ENCODE data around the gene BUB1.
"Not testable (repeated sequence)": the region's sequence is repeated elsewhere in the genome, so short reads cannot be mapped to it uniquely, and the experiment has no call there.

The BUB1 gene

GRCh38 chr2:110642360-110642759 is 35.5 kb downstream of the BUB1 start:
- no peak for TF ChIP-seq YY1 (IDR thresholded peaks at IDR 0.05; ENCODE audit: insufficient read depth, insufficient read length)
- TF ChIP-seq SUZ12 (IDR thresholded peaks at IDR 0.05; ENCODE audit: extremely low read depth, insufficient read depth, insufficient read length), result no peak
- TF ChIP-seq ZNF274 (IDR thresholded peaks at IDR 0.05; ENCODE audit: low read depth, low read length), result no peak
- H3K27me3 ChIP-seq (ENCODE audit: insufficient read depth, insufficient read length), result no peaks in the 10 kb centered on the region
- H3K36me3 ChIP-seq (ENCODE audit: insufficient read depth, insufficient read length, low read length), result peaks cover 82% of the 10 kb centered on the region
- no peak overlapping the region for H3K9ac ChIP-seq (ENCODE audit: insufficient read length, low read depth)
- no peak overlapping the region for H3K4me3 ChIP-seq (ENCODE audit: insufficient read length, low read depth)
- no peak for DNase-seq (ENCODE audit: low read depth, low spot score)
- no peaks in the 10 kb centered on the region for H3K4me1 ChIP-seq (ENCODE audit: insufficient read depth, insufficient read length)
- no peaks in the 10 kb centered on the region for H3K9me3 ChIP-seq (ENCODE audit: insufficient read depth, low read length)

GRCh38 chr2:110639972-110640371 is 37.9 kb downstream of the BUB1 start:
- H3K4me1 ChIP-seq (ENCODE audit: insufficient read depth, insufficient read length), result no peaks in the 10 kb centered on the region
- peaks cover 4% of the 10 kb centered on the region; the same call in 1 of the 2 replicates for H3K9me3 ChIP-seq (ENCODE audit: insufficient read depth, low read length)
- peaks cover 81% of the 10 kb centered on the region for H3K36me3 ChIP-seq (ENCODE audit: insufficient read depth, insufficient read length, low read length)
- no peak overlapping the region for H3K4me3 ChIP-seq (ENCODE audit: insufficient read length, low read depth)
- no peak overlapping the region for H3K9ac ChIP-seq (ENCODE audit: insufficient read length, low read depth)
- TF ChIP-seq SUZ12 (IDR thresholded peaks at IDR 0.05; ENCODE audit: extremely low read depth, insufficient read depth, insufficient read length), result no peak
- TF ChIP-seq YY1 (IDR thresholded peaks at IDR 0.05; ENCODE audit: insufficient read depth, insufficient read length), result no peak
- TF ChIP-seq ZNF274 (IDR thresholded peaks at IDR 0.05; ENCODE audit: low read depth, low read length), result no peak
- H3K27me3 ChIP-seq (ENCODE audit: insufficient read depth, insufficient read length), result no peaks in the 10 kb centered on the region
- no peak for DNase-seq (ENCODE audit: low read depth, low spot score)

- no peak for TF ChIP-seq ZNF274 (IDR thresholded peaks at IDR 0.05; ENCODE audit: low read depth, low read length)
- no peak for TF ChIP-seq YY1 (IDR thresholded peaks at IDR 0.05; ENCODE audit: insufficient read depth, insufficient read length)
- no peak for TF ChIP-seq SUZ12 (IDR thresholded peaks at IDR 0.05; ENCODE audit: extremely low read depth, insufficient read depth, insufficient read length)
- Histone ChIP-seq H3K36me3 (ENCODE audit: insufficient read depth, insufficient read length, low read length) (peaks cover 85% of the 10 kb centered on the region), H3K27me3 (ENCODE audit: insufficient read depth, insufficient read length) (no peaks in the 10 kb centered on the region), H3K9me3 (ENCODE audit: insufficient read depth, low read length) (peaks cover 5% of the 10 kb centered on the region; the same call in 1 of the 2 replicates), H3K4me1 (ENCODE audit: insufficient read depth, insufficient read length) (no peaks in the 10 kb centered on the region), H3K9ac (ENCODE audit: insufficient read length, low read depth) (no peak overlapping the region), H3K4me3 (ENCODE audit: insufficient read length, low read depth) (no peak overlapping the region)
- no peak for DNase-seq (ENCODE audit: low read depth, low spot score)
Observed at GRCh38 chr2:110638952-110639695, 38.7 kb downstream of the BUB1 start.

- Histone ChIP-seq H3K9me3 (ENCODE audit: insufficient read depth, low read length) (peaks cover 5% of the 10 kb centered on the region; the same call in 1 of the 2 replicates), H3K4me3 (ENCODE audit: insufficient read length, low read depth) (no peak overlapping the region), H3K9ac (ENCODE audit: insufficient read length, low read depth) (no peak overlapping the region), H3K36me3 (ENCODE audit: insufficient read depth, insufficient read length, low read length) (peaks cover 76% of the 10 kb centered on the region), H3K27me3 (ENCODE audit: insufficient read depth, insufficient read length) (no peaks in the 10 kb centered on the region), H3K4me1 (ENCODE audit: insufficient read depth, insufficient read length) (no peaks in the 10 kb centered on the region)
- no peak for DNase-seq (ENCODE audit: low read depth, low spot score)
- TF ChIP-seq ZNF274 (IDR thresholded peaks at IDR 0.05; ENCODE audit: low read depth, low read length), result no peak
Observed at GRCh38 chr2:110638004-110638403, 39.9 kb downstream of the BUB1 start.

- no peaks in the 10 kb centered on the region for H3K27me3 ChIP-seq (ENCODE audit: insufficient read depth, insufficient read length)
- H3K9me3 ChIP-seq (ENCODE audit: insufficient read depth, low read length), result peaks cover 5% of the 10 kb centered on the region; the same call in 1 of the 2 replicates
- peak; percentile 2 for DNase-seq (ENCODE audit: low read depth, low spot score)
- no peaks in the 10 kb centered on the region for H3K4me1 ChIP-seq (ENCODE audit: insufficient read depth, insufficient read length)
- TF ChIP-seq ZNF274 (IDR thresholded peaks at IDR 0.05; ENCODE audit: low read depth, low read length) (no peak), SUZ12 (IDR thresholded peaks at IDR 0.05; ENCODE audit: extremely low read depth, insufficient read depth, insufficient read length) (no peak), YY1 (IDR thresholded peaks at IDR 0.05; ENCODE audit: insufficient read depth, insufficient read length) (no peak)
- peaks cover 67% of the 10 kb centered on the region for H3K36me3 ChIP-seq (ENCODE audit: insufficient read depth, insufficient read length, low read length)
- no peak overlapping the region for H3K9ac ChIP-seq (ENCODE audit: insufficient read length, low read depth)
- no peak overlapping the region for H3K4me3 ChIP-seq (ENCODE audit: insufficient read length, low read depth)
Observed at GRCh38 chr2:110637093-110637492, 40.8 kb downstream of the BUB1 start.

GRCh38 chr2:110635949-110636628 is 41.8 kb downstream of the BUB1 start:
- H3K9me3 ChIP-seq (ENCODE audit: insufficient read depth, low read length); H3K4me1 ChIP-seq (ENCODE audit: insufficient read depth, insufficient read length); H3K4me3 ChIP-seq (ENCODE audit: insufficient read length, low read depth); DNase-seq (ENCODE audit: low read depth, low spot score); H3K27me3 ChIP-seq (ENCODE audit: insufficient read depth, insufficient read length); H3K9ac ChIP-seq (ENCODE audit: insufficient read length, low read depth): not testable (repeated sequence)
- H3K36me3 ChIP-seq (ENCODE audit: insufficient read depth, insufficient read length, low read length), result peaks cover 57% of the 10 kb centered on the region

- DNase-seq (ENCODE audit: low read depth, low spot score); H3K4me1 ChIP-seq (ENCODE audit: insufficient read depth, insufficient read length); H3K9ac ChIP-seq (ENCODE audit: insufficient read length, low read depth); H3K27me3 ChIP-seq (ENCODE audit: insufficient read depth, insufficient read length); H3K36me3 ChIP-seq (ENCODE audit: insufficient read depth, insufficient read length, low read length); H3K4me3 ChIP-seq (ENCODE audit: insufficient read length, low read depth); H3K9me3 ChIP-seq (ENCODE audit: insufficient read depth, low read length): not testable (repeated sequence)
Observed at GRCh38 chr2:110627348-110627747, 50.5 kb downstream of the BUB1 start.

- not testable (repeated sequence) for H3K9ac ChIP-seq (ENCODE audit: insufficient read length, low read depth); H3K4me3 ChIP-seq (ENCODE audit: insufficient read length, low read depth); H3K9me3 ChIP-seq (ENCODE audit: insufficient read depth, low read length); H3K4me1 ChIP-seq (ENCODE audit: insufficient read depth, insufficient read length); DNase-seq (ENCODE audit: low read depth, low spot score); H3K27me3 ChIP-seq (ENCODE audit: insufficient read depth, insufficient read length); H3K36me3 ChIP-seq (ENCODE audit: insufficient read depth, insufficient read length, low read length)
Observed at GRCh38 chr2:110619326-110619939, 58.4 kb downstream of the BUB1 start.

- H3K4me3 ChIP-seq (ENCODE audit: insufficient read length, low read depth); H3K9me3 ChIP-seq (ENCODE audit: insufficient read depth, low read length); H3K36me3 ChIP-seq (ENCODE audit: insufficient read depth, insufficient read length, low read length); H3K4me1 ChIP-seq (ENCODE audit: insufficient read depth, insufficient read length); DNase-seq (ENCODE audit: low read depth, low spot score); H3K27me3 ChIP-seq (ENCODE audit: insufficient read depth, insufficient read length); H3K9ac ChIP-seq (ENCODE audit: insufficient read length, low read depth): not testable (repeated sequence)
Observed at GRCh38 chr2:110613927-110614326, 63.9 kb downstream of the BUB1 start.

GRCh38 chr2:110610613-110611250 is 67.1 kb downstream of the BUB1 start:
- not testable (repeated sequence) for DNase-seq (ENCODE audit: low read depth, low spot score); H3K4me1 ChIP-seq (ENCODE audit: insufficient read depth, insufficient read length); H3K9me3 ChIP-seq (ENCODE audit: insufficient read depth, low read length); H3K4me3 ChIP-seq (ENCODE audit: insufficient read length, low read depth); H3K27me3 ChIP-seq (ENCODE audit: insufficient read depth, insufficient read length); H3K36me3 ChIP-seq (ENCODE audit: insufficient read depth, insufficient read length, low read length); H3K9ac ChIP-seq (ENCODE audit: insufficient read length, low read depth)

Measured in NT2/D1 (cell line).